ENCODE results near the gene GIT1.

DNA sequence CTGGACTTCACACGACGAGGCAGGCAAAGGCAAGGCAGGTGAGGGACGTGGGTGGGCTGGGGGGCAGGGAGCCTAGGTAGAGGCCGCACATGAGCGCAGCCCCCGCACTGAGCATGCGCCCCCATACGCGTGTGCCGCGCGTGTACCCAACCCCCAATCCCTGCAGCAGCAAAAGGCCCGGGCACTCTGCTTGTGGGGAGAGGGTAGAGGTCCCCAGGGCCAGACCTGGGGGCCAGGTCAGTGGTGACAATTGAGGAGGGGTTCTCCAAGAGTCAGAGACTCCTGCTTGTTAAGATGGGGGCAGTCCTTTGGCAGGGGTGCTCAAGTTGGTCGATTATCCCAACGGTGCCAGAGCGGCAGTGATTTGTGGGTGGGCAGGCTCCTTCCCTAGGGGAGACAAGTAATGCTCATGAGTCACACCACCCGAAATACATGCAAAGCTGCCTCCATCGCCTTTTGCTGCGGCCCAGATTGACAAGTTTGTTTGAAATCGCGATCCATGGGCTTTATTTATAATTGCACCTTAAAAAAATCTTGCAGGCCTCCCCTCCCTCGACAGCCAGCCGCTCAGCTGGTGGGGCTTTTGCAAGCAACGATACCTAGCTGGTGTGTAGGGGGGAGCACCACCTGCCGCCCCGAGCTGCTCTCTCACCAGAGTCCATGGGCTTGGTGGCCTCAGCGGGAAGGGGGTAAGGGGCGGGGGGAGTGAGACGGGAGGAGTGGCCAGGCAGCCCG, 1.1 kb upstream of the GIT1 start:
- TF ChIP-seq POLR2A (IDR thresholded peaks at IDR 0.05) (no peak), CTCF (IDR thresholded peaks at IDR 0.05) (no peak)
